Naive thymus-derived CD8-positive, alpha-beta T cell (primary cell): ENCODE results near the gene LGI1. TPM values are rescaled to one million over a fixed set of nuclear protein-coding genes. Genes with fewer than 3 reads are reported as not detected.
A peak's percentile ranks its signal among the peaks of the same experiment; 100 is the strongest.

ENCODE experiments used
- ATAC-seq, 2 donors: fragments of 150-1000 bp; cut with Tn5 transposase in 1 of 2; sonication (Bioruptor Pico), chemical (Tn5 transposase) in 1 of 2; 1 replicate in 1 of 2; 2 replicates in 1 of 2; pipeline ENCODE4 v1.10.0; 2021; ENCODE audit warnings: mild to moderate bottlenecking in 2 of 2, moderate library complexity in 2 of 2
- POLR2A ChIA-PET: fragments of 350-600 bp; sonication (Branson Sonifier 250); formaldehyde crosslinking; loops from one replicate; lab custom pipeline; 2021; ENCODE audit warnings: antibody characterized with exemption; lab: Charles Lee
- DNase-seq, 10 donors: peaks; one replicate each; pipeline versions ENCODE4 v3.0.0 to v3.0.0-alpha.2; 2020 to 2022
- H3K27ac Mint-ChIP-seq, 10 donors: one replicate each; pipeline ENCODE4 v1.8.0; 2020 to 2022; ENCODE audit warnings: mild to moderate bottlenecking in 10 of 10, mixed read lengths in 10 of 10, moderate library complexity in 4 of 10, inconsistent platforms in 1 of 10
- H3K27me3 Mint-ChIP-seq, 5 donors: one replicate each; pipeline ENCODE4 v1.8.0; 2021 to 2022; ENCODE audit warnings: mixed read lengths in 5 of 5
- H3K36me3 Mint-ChIP-seq, 3 donors: one replicate each; pipeline ENCODE4 v1.8.0; 2020 to 2022; ENCODE audit warnings: mixed read lengths in 3 of 3, mild to moderate bottlenecking in 2 of 3, inconsistent platforms in 1 of 3
- H3K4me1 Mint-ChIP-seq, 4 donors: one replicate each; pipeline ENCODE4 v1.8.0; 2021 to 2022; ENCODE audit warnings: mixed read lengths in 4 of 4
- H3K4me3 Mint-ChIP-seq, 10 donors: one replicate each; pipeline ENCODE4 v1.8.0; 2020 to 2022; ENCODE audit warnings: mild to moderate bottlenecking in 10 of 10, mixed read lengths in 10 of 10, moderate library complexity in 6 of 10, inconsistent platforms in 1 of 10
- H3K9me3 Mint-ChIP-seq, 9 donors: one replicate each; pipeline ENCODE4 v1.8.0; 2020 to 2022; ENCODE audit warnings: mixed read lengths in 9 of 9, mild to moderate bottlenecking in 3 of 9, inconsistent platforms in 1 of 9, moderate library complexity in 1 of 9
- polyA plus RNA-seq, 3 donors: library from polyadenylated mRNA; unstranded; fragments of 300-500 nt; fragmentation: Illumina TruSeq; gene quantifications; one replicate each; pipeline ENCODE4 v1.2.3, GENCODE V29; 2021
- total RNA-seq, 8 experiments: library from RNA in 2 of 8; stranded (reverse) in 2 of 8; gene quantifications; one replicate each; pipeline ENCODE4 v1.2.3 and lab custom pipeline; 2021 to 2026

LGI1 gene
- not detected for total RNA-seq
- not detected for polyA plus RNA-seq
- 0 reads per million in 6 experiments for total RNA-seq (lab: John Stamatoyannopoulos, UW)

GRCh38 chr10:93757801-93758507, at the start of gene LGI1:
TSS of gene LGI1 (plus strand) at chr10:93757936. CDS start at chr10:93758145, 209 bp downstream.
- H3K4me3 Mint-ChIP-seq: peak within 1 kb of the TSS in 2 of 10 donors; percentile 16 to 24
- no peaks in the 10 kb centered on the region for H3K9me3 Mint-ChIP-seq

DNA sequence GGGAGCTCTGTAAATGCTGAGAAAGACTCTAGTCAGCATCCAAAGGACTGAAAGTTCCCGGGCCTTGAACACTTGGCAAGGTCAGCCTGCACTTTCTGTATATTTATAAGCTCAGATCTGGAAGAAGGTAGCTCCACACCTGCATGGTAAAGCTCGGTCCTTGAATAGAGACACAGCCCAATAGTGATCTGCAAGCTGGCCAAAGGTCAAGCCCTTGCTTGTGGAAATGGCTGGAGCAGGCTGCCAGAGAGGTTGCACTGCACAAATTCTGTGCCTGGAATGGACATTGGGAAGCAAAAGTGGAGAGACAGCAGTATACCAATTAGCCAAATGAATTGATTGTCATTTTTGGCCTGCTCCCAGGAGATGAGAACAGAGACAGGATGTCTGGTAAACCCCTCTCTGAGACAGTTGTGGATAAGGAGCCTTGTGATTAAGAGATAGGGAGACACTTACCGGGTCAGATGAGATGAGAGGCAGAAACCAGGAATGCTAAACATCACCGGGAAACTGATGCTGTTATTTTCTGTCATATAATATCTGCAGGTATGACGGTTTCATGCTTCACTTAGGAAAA, 47.3 kb upstream of the LGI1 start:
- POLR2A ChIA-PET: no interaction called here
- H3K27me3 Mint-ChIP-seq: peaks cover 5 to 8% (median 6%) of the 10 kb centered on the region in 5 donors
- peaks cover 0 to 3% (median 0%) of the 10 kb centered on the region in 3 donors for H3K36me3 Mint-ChIP-seq
- H3K4me1 Mint-ChIP-seq: peaks cover 0 to 3% (median 0%) of the 10 kb centered on the region in 4 donors
- H3K9me3 Mint-ChIP-seq: no peaks in the 10 kb centered on the region
- ATAC-seq (no peak), DNase-seq (no peak)
- peak overlapping the region in 1 of 10 donors; percentile 23 for H3K27ac Mint-ChIP-seq
- H3K4me3 Mint-ChIP-seq: no peak overlapping the region

More at GRCh38 chr10:93757801-93758507, at the start of gene LGI1:
- peaks cover 26 to 57% (median 38%) of the 10 kb centered on the region in 5 donors for H3K27me3 Mint-ChIP-seq
- H3K36me3 Mint-ChIP-seq: no peaks in the 10 kb centered on the region
- H3K4me1 Mint-ChIP-seq: peaks cover 4 to 13% (median 7%) of the 10 kb centered on the region in 4 donors
- DNase-seq: no peak
- ATAC-seq: no peak
- H3K27ac Mint-ChIP-seq: no peak within 1 kb of the TSS
- POLR2A ChIA-PET: no interaction called here

DNA sequence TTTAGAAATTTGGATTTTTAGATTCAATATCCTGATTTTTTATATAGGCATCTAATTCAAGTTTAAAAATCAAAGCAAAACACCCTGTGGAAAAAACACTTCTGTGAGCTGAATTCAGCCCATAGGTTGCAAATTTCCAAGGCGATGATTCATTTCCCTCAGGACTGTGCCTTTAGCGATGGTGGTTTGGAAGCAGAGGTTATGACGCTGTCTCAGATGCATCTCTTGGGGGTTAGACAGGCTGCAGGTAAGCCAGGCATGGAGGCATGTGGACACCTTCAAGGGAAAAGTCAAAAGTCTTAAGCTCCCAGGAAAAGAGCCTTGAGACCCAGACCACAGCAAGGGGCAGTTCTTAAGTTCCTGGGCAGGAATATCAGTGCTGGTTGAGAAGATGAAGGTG, 45.8 kb upstream of the LGI1 start:
- DNase-seq: no peak
- no peak overlapping the region for H3K27ac Mint-ChIP-seq

GRCh38 chr10:93712593-93712992, 45.1 kb upstream of the LGI1 start:
- H3K36me3 Mint-ChIP-seq: peaks cover 0 to 3% (median 0%) of the 10 kb centered on the region in 3 donors
- peaks cover 7 to 18% (median 10%) of the 10 kb centered on the region in 5 donors for H3K27me3 Mint-ChIP-seq
- H3K4me3 Mint-ChIP-seq: no peak overlapping the region
- POLR2A ChIA-PET: no interaction called here
- no peak for ATAC-seq
- no peak for DNase-seq
- no peaks in the 10 kb centered on the region for H3K9me3 Mint-ChIP-seq
- H3K27ac Mint-ChIP-seq: no peak overlapping the region
- no peaks in the 10 kb centered on the region for H3K4me1 Mint-ChIP-seq

More for the DNA sequence above, 45.8 kb upstream of the LGI1 start:
- no peaks in the 10 kb centered on the region for H3K9me3 Mint-ChIP-seq
- peaks cover 7 to 15% (median 9%) of the 10 kb centered on the region in 5 donors for H3K27me3 Mint-ChIP-seq
- no peak for ATAC-seq
- H3K4me1 Mint-ChIP-seq: peaks cover 0 to 3% (median 0%) of the 10 kb centered on the region in 4 donors
- H3K4me3 Mint-ChIP-seq: no peak overlapping the region
- POLR2A ChIA-PET: no interaction called here
- H3K36me3 Mint-ChIP-seq: peaks cover 0 to 3% (median 0%) of the 10 kb centered on the region in 3 donors

- peaks cover 13 to 33% (median 22%) of the 10 kb centered on the region in 5 donors for H3K27me3 Mint-ChIP-seq
- DNase-seq (no peak), ATAC-seq (no peak)
- no peaks in the 10 kb centered on the region for H3K36me3 Mint-ChIP-seq
- H3K4me3 Mint-ChIP-seq: no peak overlapping the region
- no peaks in the 10 kb centered on the region for H3K9me3 Mint-ChIP-seq
- H3K4me1 Mint-ChIP-seq: peaks cover 0 to 1% (median 0%) of the 10 kb centered on the region in 4 donors
- no peak overlapping the region for H3K27ac Mint-ChIP-seq
- POLR2A ChIA-PET: no interaction called here
Observed at GRCh38 chr10:93715345-93715744, 42.4 kb upstream of the LGI1 start.

- peaks cover 13 to 42% (median 26%) of the 10 kb centered on the region in 5 donors for H3K27me3 Mint-ChIP-seq
- no peaks in the 10 kb centered on the region for H3K9me3 Mint-ChIP-seq
- peaks cover 0 to 4% (median 0%) of the 10 kb centered on the region in 4 donors for H3K4me1 Mint-ChIP-seq
- POLR2A ChIA-PET: no interaction called here
- no peak overlapping the region for H3K4me3 Mint-ChIP-seq
- H3K36me3 Mint-ChIP-seq: peaks cover 0 to 1% (median 0%) of the 10 kb centered on the region in 3 donors
- peak overlapping the region in 1 of 10 donors; percentile 70 for H3K27ac Mint-ChIP-seq
- DNase-seq (no peak), ATAC-seq (no peak)
Observed at GRCh38 chr10:93716766-93717165, 41.0 kb upstream of the LGI1 start.

DNA sequence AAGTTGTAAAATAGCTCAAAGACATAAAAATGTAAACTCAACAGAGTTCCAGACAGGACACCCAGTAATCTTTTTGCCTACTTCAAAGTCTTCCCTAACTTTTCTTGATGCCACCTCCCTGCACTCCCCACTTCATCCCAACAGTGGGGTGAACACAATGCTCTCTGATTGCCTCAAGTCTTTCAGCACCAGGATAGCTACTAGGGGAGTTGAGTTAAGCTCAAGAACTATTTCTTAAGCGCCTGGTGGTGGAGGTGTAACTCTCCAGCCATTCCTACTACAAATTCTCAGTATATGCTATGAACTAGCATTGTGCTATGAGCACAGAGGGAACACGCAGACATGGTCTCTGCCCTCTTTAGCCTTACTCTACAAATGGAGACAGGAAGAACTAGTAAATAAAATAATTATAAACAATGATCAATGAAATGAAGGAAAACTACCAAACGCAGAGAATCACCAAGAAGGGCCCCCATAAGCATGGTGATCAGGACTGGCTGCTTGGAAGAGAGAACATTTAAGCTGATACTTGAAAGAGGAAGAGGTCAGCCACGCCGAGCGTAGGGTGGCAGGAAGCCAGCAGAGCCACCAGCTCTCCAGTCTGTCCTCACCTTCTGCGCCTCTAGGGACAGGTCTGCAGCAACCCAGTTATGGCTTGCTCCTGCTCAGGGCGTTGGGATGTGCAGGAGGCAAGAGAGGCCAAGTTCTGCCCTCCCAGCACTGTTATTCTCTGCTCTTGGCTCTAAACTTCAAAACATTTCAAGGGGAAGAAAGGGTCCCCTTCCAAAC, 38.6 kb upstream of the LGI1 start:
- ATAC-seq: no peak
- peaks cover 12 to 49% (median 35%) of the 10 kb centered on the region in 5 donors for H3K27me3 Mint-ChIP-seq
- no peak overlapping the region for H3K4me3 Mint-ChIP-seq
- H3K27ac Mint-ChIP-seq: no peak overlapping the region
- DNase-seq: no peak
- POLR2A ChIA-PET: no interaction called here
- H3K9me3 Mint-ChIP-seq: no peaks in the 10 kb centered on the region
- peaks cover 0 to 4% (median 0%) of the 10 kb centered on the region in 4 donors for H3K4me1 Mint-ChIP-seq
- H3K36me3 Mint-ChIP-seq: peaks cover 0 to 2% (median 0%) of the 10 kb centered on the region in 3 donors

- Mint-ChIP-seq H3K27ac (no peak overlapping the region), H3K4me1 (peaks cover 0 to 4% (median 0%) of the 10 kb centered on the region in 4 donors), H3K36me3 (peaks cover 0 to 2% (median 0%) of the 10 kb centered on the region in 3 donors), H3K4me3 (no peak overlapping the region), H3K27me3 (peaks cover 14 to 53% (median 38%) of the 10 kb centered on the region in 5 donors), H3K9me3 (no peaks in the 10 kb centered on the region)
- POLR2A ChIA-PET: no interaction called here
- ATAC-seq (no peak), DNase-seq (no peak)
Observed at GRCh38 chr10:93719901-93720300, 37.8 kb upstream of the LGI1 start.

GRCh38 chr10:93722550-93722949, 35.2 kb upstream of the LGI1 start:
- peaks cover 0 to 4% (median 0%) of the 10 kb centered on the region in 4 donors for H3K4me1 Mint-ChIP-seq
- POLR2A ChIA-PET: no interaction called here
- H3K27me3 Mint-ChIP-seq: peaks cover 21 to 58% (median 37%) of the 10 kb centered on the region in 5 donors
- no peak for ATAC-seq
- no peak overlapping the region for H3K4me3 Mint-ChIP-seq
- H3K27ac Mint-ChIP-seq: no peak overlapping the region
- no peak for DNase-seq
- no peaks in the 10 kb centered on the region for H3K9me3 Mint-ChIP-seq
- peaks cover 0 to 2% (median 0%) of the 10 kb centered on the region in 3 donors for H3K36me3 Mint-ChIP-seq

DNA sequence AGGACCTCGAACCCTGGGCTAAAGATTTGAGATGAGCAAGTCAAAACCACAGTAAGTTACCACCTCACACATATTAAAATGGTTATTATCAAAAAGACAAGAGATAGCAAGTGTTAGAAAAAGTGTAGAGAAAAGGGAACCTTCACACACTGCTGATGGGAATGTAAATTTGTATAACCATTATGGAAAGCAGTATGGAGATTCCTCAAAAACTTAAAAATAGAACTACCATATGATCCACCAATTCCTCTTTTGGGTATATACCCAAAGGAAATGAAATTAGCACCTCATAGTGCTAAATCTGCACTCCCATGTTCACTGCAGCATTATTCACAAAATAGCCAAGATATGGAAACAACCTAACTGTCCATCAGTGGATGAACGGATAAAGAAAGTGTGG, 34.6 kb upstream of the LGI1 start:
- peaks cover 0 to 4% (median 0%) of the 10 kb centered on the region in 4 donors for H3K4me1 Mint-ChIP-seq
- POLR2A ChIA-PET: no interaction called here
- ATAC-seq: no peak

GRCh38 chr10:93726024-93726423, 31.7 kb upstream of the LGI1 start:
- no peaks in the 10 kb centered on the region for H3K4me1 Mint-ChIP-seq
- H3K4me3 Mint-ChIP-seq: no peak overlapping the region
- H3K27ac Mint-ChIP-seq: no peak overlapping the region
- POLR2A ChIA-PET: no interaction called here
- H3K27me3 Mint-ChIP-seq: peaks cover 25 to 57% (median 36%) of the 10 kb centered on the region in 5 donors
- H3K36me3 Mint-ChIP-seq: peaks cover 0 to 2% (median 0%) of the 10 kb centered on the region in 3 donors
- peaks cover 0 to 2% (median 0%) of the 10 kb centered on the region in 9 donors for H3K9me3 Mint-ChIP-seq
- DNase-seq (no peak), ATAC-seq (no peak)

More for the DNA sequence above, 34.6 kb upstream of the LGI1 start:
- peaks cover 0 to 2% (median 0%) of the 10 kb centered on the region in 3 donors for H3K36me3 Mint-ChIP-seq
- peaks cover 25 to 58% (median 37%) of the 10 kb centered on the region in 5 donors for H3K27me3 Mint-ChIP-seq
- no peak overlapping the region for H3K27ac Mint-ChIP-seq
- H3K9me3 Mint-ChIP-seq: peaks cover 0 to 2% (median 0%) of the 10 kb centered on the region in 9 donors
- no peak for DNase-seq
- H3K4me3 Mint-ChIP-seq: no peak overlapping the region

GRCh38 chr10:93741367-93741766, 16.4 kb upstream of the LGI1 start:
- Mint-ChIP-seq H3K4me1 (peaks cover 0 to 5% (median 0%) of the 10 kb centered on the region in 4 donors), H3K4me3 (no peak overlapping the region), H3K27me3 (peaks cover 7 to 27% (median 12%) of the 10 kb centered on the region in 5 donors), H3K9me3 (peaks cover 0 to 6% (median 0%) of the 10 kb centered on the region in 9 donors), H3K36me3 (no peaks in the 10 kb centered on the region), H3K27ac (no peak overlapping the region)
- POLR2A ChIA-PET: no interaction called here
- DNase-seq: no peak
- no peak for ATAC-seq
